HG02588 (cell line): ENCODE data around the gene KRTAP4-12.
"Not testable (repeated sequence)": the region's sequence is repeated elsewhere in the genome, so short reads cannot be mapped to it uniquely, and the experiment has no call there.

ENCODE experiments used
- ATAC-seq: cut with Tn5 transposase; IDR thresholded peaks from one replicate; pipeline ENCODE4 v1.9.1; 2021; ENCODE audit warnings: mild to moderate bottlenecking, moderate library complexity; ENCODE audit not compliant: unreplicated experiment

KRTAP4-12 gene

DNA sequence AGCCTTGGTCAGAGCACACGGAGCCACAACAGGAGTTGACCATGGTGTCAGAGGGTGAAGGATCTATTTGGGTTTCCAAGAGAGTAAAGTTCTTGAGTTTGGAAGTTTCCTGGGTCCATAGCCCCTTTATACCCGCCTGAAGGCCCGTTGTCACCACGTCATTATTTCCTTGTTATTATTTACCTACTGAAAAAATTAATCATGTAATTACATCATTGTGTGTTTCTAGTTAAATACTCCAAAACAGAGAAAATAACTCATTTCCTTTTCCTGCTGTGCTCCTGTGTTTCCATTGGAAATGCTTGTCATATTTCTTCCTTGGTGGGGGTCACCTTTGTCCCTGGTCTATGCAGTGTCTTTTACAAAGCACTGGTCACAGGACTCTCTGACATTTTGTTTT is 25.9 kb downstream of the KRTAP4-12 start, which contains the start of gene KRTAP4-8:
Gene KRTAP4-8 (minus strand): TSS at position 101 of the 400 bp plus-strand sequence. CDS start 58 bp downstream, at position 43.
- no peak for ATAC-seq

DNA sequence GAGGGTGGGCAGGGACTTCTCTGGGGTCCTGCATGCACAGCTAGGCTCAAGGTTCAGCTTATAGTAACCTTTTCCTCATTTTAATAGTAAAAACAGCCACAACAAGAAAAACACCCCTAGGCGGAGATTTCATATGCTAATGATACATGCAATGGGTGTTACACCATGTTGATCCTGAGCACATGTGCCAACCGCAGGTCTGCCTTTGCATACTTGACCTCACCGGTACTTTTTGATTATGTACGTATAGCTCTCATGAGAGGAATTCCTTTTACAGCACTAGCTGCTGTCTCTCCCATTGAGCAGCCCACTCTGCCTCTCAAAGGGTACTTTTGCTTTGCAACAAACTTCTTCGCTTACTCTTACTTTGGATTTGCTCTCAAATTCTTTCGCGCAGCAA is 27.9 kb downstream of the KRTAP4-12 start:
- ATAC-seq = no peak

DNA sequence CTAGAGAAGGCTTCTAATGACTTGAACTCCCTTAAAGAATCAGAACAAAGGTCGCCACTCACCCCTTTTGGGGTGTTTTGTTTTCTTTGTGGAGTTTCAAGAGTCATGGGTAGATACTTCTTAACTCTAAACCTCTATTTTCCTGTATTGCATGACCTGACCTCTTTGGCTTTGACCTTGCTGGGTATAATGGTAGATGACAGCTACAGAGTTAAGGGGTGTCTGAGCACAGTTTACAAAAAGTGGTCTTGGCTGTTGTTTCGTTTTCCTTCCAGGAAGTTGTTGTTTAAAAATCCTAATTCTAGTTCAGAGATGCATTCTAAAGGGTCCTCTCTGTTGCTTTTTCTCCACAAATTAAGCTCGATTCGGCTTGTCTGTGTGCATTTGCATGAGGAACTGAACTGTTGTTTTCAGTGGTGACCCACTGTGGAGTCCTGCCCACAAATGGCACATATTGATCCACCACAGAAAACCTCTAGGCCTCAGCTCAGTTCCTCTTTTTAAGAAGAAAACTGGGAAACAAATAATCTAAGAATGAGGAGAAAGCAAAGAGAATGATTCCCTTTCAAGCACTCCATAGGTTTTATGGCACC is 35.1 kb downstream of the KRTAP4-12 start:
- ATAC-seq = not testable (repeated sequence)

GRCh38 chr17:41084100-41084856 is 39.7 kb downstream of the KRTAP4-12 start, which contains the start of gene KRTAP4-7:
Gene KRTAP4-7, plus strand, starts transcription at chr17:41084150. Its CDS starts 57 bp downstream, at chr17:41084207.
- not testable (repeated sequence) for ATAC-seq

DNA sequence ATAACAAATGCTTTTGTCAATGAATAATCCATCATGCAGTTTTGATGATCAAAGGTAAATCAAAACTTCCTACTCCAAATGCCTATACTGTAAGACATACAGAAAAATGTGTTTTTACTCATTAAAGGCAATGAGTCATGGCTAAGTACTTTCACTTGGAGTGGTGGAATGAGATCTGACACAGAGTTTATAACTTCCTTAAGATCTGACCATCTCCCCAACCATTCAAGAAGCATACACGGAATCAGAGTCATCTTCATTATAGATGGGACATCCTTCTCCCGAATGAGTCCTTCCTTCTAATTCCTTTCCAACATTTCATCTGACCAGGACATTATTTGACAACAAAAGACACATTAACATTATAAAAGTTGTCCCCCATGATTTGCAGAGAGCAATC is 40.6 kb downstream of the KRTAP4-12 start:
- not testable (repeated sequence) for ATAC-seq

- no peak for ATAC-seq
Observed at GRCh38 chr17:41082626-41083025, 41.4 kb downstream of the KRTAP4-12 start.

GRCh38 chr17:41076788-41077187 is 47.2 kb downstream of the KRTAP4-12 start:
- ATAC-seq = no peak

- ATAC-seq = no peak
Observed at GRCh38 chr17:41073676-41074075, 50.3 kb downstream of the KRTAP4-12 start.
